NB4 (cell line): ENCODE results near the gene GJA3.

ENCODE experiments used
- DNase-seq: peaks from one replicate; pipeline ENCODE4 v3.0.0; 2010; ENCODE audit warnings: low read depth
- H3K4me3 ChIP-seq: one replicate; pipeline ENCODE4 v1.5.1; 2011; ENCODE audit warnings: mild to moderate bottlenecking, low read depth, low read length, moderate library complexity
- MAX ChIP-seq: IDR thresholded peaks from 2 replicates; pipeline ENCODE4 v1.6.1; 2011; ENCODE audit warnings: low read depth, low read length
- MYC ChIP-seq: IDR thresholded peaks from 2 replicates; pipeline ENCODE4 v1.6.1; 2011; ENCODE audit warnings: low read depth, low read length
- POLR2A ChIP-seq: IDR thresholded peaks from 2 replicates; pipeline ENCODE4 v1.6.1; 2011; ENCODE audit warnings: mild to moderate bottlenecking; ENCODE audit not compliant: insufficient read length; ENCODE audit errors: extremely low read depth
- TF ChIP-seq, protein P1 (sequence below): IDR thresholded peaks from one replicate; pipeline ENCODE4 v1.5.1; 2012; ENCODE audit warnings: low read depth, low read length

GJA3 gene

DNA sequence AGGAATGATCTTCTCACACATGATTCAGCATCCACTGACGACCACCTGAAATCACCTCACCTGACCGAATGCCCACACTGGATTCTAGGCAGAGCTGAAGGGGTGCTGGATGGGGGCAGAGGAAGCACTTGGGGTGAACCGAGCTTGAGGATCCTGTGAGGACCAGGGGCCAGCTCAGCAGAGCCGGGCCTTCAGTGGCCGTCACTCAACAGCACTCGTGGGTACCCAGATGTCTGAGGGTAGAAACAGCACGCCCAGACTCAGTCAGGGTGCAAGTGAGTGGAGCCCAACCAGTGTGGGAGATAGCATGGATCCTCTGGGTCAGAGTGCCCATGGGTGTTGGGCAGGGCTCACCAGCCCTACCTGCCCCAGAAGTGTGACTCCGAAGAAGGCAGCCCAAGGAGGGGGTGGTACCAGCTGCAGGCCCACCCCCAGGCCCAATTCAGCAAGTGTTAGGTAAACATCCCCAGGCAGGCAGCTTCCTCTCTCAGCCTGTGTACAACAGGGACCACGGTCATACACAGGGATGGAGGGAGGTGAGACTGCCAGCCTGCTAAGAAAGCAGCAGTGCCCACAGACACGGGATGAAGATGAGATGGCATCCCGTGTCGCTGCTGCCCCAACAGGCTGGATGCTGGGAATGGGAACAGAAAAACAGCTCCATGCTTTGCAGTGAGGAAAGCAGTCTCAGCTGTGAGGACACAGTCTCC is 16.6 kb downstream of the GJA3 start:
- TF ChIP-seq MYC (no peak), POLR2A (no peak), MAX (no peak)
- TF ChIP-seq, protein P1, sequence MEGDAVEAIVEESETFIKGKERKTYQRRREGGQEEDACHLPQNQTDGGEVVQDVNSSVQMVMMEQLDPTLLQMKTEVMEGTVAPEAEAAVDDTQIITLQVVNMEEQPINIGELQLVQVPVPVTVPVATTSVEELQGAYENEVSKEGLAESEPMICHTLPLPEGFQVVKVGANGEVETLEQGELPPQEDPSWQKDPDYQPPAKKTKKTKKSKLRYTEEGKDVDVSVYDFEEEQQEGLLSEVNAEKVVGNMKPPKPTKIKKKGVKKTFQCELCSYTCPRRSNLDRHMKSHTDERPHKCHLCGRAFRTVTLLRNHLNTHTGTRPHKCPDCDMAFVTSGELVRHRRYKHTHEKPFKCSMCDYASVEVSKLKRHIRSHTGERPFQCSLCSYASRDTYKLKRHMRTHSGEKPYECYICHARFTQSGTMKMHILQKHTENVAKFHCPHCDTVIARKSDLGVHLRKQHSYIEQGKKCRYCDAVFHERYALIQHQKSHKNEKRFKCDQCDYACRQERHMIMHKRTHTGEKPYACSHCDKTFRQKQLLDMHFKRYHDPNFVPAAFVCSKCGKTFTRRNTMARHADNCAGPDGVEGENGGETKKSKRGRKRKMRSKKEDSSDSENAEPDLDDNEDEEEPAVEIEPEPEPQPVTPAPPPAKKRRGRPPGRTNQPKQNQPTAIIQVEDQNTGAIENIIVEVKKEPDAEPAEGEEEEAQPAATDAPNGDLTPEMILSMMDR, result no peak
- no peak overlapping the region for H3K4me3 ChIP-seq
- no peak for DNase-seq

- H3K4me3 ChIP-seq, result no peak overlapping the region
- DNase-seq, result no peak
These were observed 17.8 kb downstream of the GJA3 start for GRCh38 chr13:20142927-20143480.

DNA sequence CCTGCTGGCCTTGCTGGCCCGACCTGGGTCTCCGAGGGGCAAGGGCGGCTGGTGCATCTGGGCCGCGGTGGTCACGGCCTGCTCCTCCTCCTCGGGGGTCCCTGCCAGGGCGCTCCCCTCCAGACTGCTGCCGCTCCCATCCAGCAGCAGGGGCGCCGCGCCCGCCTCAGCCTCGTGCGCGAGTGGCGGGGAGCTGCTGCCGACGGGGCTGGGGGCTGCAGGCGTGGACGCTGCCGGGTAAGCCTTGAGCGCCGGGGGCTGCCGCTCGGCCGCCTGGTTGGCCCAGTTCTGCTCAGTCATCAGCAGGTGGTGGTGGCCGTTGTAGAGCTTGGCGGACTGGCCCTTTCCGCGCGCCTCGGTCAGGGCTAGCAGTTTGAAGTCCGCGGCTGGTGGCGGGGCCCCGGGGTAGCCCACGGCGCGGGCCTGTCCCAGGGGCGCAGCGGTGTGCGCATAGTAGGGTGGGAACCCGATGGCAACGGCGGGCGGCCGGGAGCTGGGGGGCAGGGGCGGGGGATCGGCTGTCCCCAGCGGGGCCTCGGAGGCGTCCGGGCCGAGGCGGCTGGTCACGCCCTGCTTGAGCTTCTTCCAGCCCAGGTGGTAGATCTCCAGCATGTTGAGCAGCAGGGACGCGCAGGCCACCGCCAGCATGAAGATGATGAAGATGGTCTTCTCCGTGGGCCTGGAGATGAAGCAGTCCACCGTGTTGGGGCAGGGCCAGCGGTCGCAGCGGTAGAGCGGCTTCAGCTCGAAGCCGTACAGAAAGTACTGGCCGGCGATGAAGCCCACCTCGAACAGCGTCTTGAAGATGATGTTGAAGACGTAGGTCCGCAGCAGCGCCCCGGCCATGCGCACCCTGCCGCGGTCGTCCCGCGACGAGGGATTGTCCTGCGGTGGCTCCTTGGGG is 18.6 kb downstream of the GJA3 start:
- no peak overlapping the region for H3K4me3 ChIP-seq
- TF ChIP-seq POLR2A (no peak), MYC (no peak), MAX (no peak)
- TF ChIP-seq, protein P1, result no peak
- DNase-seq, result no peak

More at GRCh38 chr13:20142927-20143480, 17.8 kb downstream of the GJA3 start:
- TF ChIP-seq MYC, result no peak
- no peak for TF ChIP-seq POLR2A
- TF ChIP-seq, protein P1, result no peak
- TF ChIP-seq MAX, result no peak

GRCh38 chr13:20141238-20142022 is 19.4 kb downstream of the GJA3 start:
- no peak for TF ChIP-seq POLR2A
- DNase-seq, result no peak
- H3K4me3 ChIP-seq, result no peak overlapping the region

GRCh38 chr13:20140487-20140886 is 20.4 kb downstream of the GJA3 start:
- no peak for DNase-seq
- TF ChIP-seq MAX (no peak), POLR2A (no peak), MYC (no peak)
- TF ChIP-seq, protein P1, result no peak
- no peak overlapping the region for H3K4me3 ChIP-seq
